Prostate gland (tissue), 2 donors: ENCODE data around the gene STMN1. TPM values are rescaled to one million over a fixed set of nuclear protein-coding genes. Genes with fewer than 3 reads are reported as not detected.

Experiments
- DNase-seq: peaks from one replicate; pipeline ENCODE4 v3.0.0-alpha.2; 2019; ENCODE audit warnings: low spot score
- H3K27ac ChIP-seq, 2 donors: fragments of 200-600 bp; sonication (generic); 2 replicates each; pipeline ENCODE4 v1.5.1; 2017 to 2019
- H3K27me3 ChIP-seq: fragments of 200-600 bp; sonication (generic); replicated peaks from 2 replicates; pipeline ENCODE4 v1.5.1; 2019; ENCODE audit not compliant: insufficient read depth
- H3K36me3 ChIP-seq, 2 donors: fragments of 200-600 bp; sonication (generic); 1 replicate in 1 of 2; 2 replicates in 1 of 2; pipeline versions ENCODE4 v1.5.1 to v1.8.1; 2017 to 2019
- H3K4me1 ChIP-seq: fragments of 200-600 bp; sonication (generic); replicated peaks from 2 replicates; pipeline ENCODE4 v1.5.1; 2019
- H3K4me3 ChIP-seq, 2 donors: fragments of 200-600 bp; sonication (generic); 2 replicates each; pipeline ENCODE4 v1.5.1; 2017 to 2019
- H3K9me3 ChIP-seq: fragments of 200-600 bp; sonication (generic); 2 replicates; pipeline ENCODE4 v1.5.1; 2017
- CTCF ChIP-seq, 4 experiments: fragments of 200-600 bp in 2 of 4; fragments of 450-650 bp in 2 of 4; sonication (generic) in 2 of 4; IDR thresholded peaks; 1 replicate in 3 of 4; 2 replicates in 1 of 4; pipeline ENCODE4 v1.5.1; 2016 to 2019; ENCODE audit warnings: antibody characterized with exemption in 4 of 4, mild to moderate bottlenecking in 2 of 4, moderate library complexity in 2 of 4
- POLR2A ChIP-seq: fragments of 450-650 bp; IDR thresholded peaks from one replicate; pipeline ENCODE4 v1.6.1; 2016; ENCODE audit warnings: antibody characterized with exemption, mild to moderate bottlenecking
- POLR2AphosphoS5 ChIP-seq: sonication (generic); formaldehyde crosslinking; IDR thresholded peaks from one replicate; pipeline ENCODE4 v1.6.1; 2017; ENCODE audit warnings: antibody characterized with exemption
- WGBS: methylation state at CpG from one replicate; pipeline ENCODE4 v1.1.5; 2018; 5-methylcytosine and 5-hydroxymethylcytosine counted together
- intact Hi-C: fragments of 100-400 bp; cut with DNase I; formaldehyde crosslinking; loops from one replicate; pipeline ENCODE4 v1.14.2; 2022
- total RNA-seq, 2 donors: library from RNA; depleted of rRNA; stranded (reverse); fragments of >200 nt; gene quantifications; one replicate each; pipeline ENCODE4 v1.1.0, GENCODE V29; 2016

STMN1 gene
- total RNA-seq, 2 donors from 2014 or later: 21.8 to 138 TPM

- Histone ChIP-seq H3K27ac (peak overlapping the region in 1 of 2 donors; percentile 36), H3K9me3 (no peaks in the 10 kb centered on the region), H3K4me1 (peaks cover 10% of the 10 kb centered on the region), H3K27me3 (no peaks in the 10 kb centered on the region), H3K36me3 (no peaks in the 10 kb centered on the region), H3K4me3 (no peak overlapping the region)
- 73% methylated on average over 6 of the region's 6 CpGs for WGBS
- no peak for DNase-seq
- intact Hi-C loops: no loop called here
- TF ChIP-seq POLR2AphosphoS5 (no peak), POLR2A (no peak), CTCF (IDR thresholded peaks at IDR 0.05) (no peak)
These were observed 36.2 kb downstream of the STMN1 start for GRCh38 chr1:25869909-25870606.

- Histone ChIP-seq H3K4me1 (no peaks in the 10 kb centered on the region), H3K27ac (peak overlapping the region in 1 of 2 donors; percentile 6), H3K4me3 (no peak overlapping the region), H3K9me3 (no peaks in the 10 kb centered on the region), H3K36me3 (no peaks in the 10 kb centered on the region), H3K27me3 (no peaks in the 10 kb centered on the region)
- 48% methylated on average over 9 of the region's 9 CpGs for WGBS
- DNase-seq: peak; percentile 66
- intact Hi-C loops: no loop called here
- TF ChIP-seq POLR2AphosphoS5 (peak; percentile 75), POLR2A (no peak)
These were observed 38.8 kb downstream of the STMN1 start for GRCh38 chr1:25867210-25867991.

- 84% methylated on average over 1 of the region's 1 CpG for WGBS
- DNase-seq: no peak
- Histone ChIP-seq H3K27ac (no peak overlapping the region), H3K36me3 (no peaks in the 10 kb centered on the region), H3K9me3 (no peaks in the 10 kb centered on the region), H3K4me3 (no peak overlapping the region), H3K4me1 (no peaks in the 10 kb centered on the region), H3K27me3 (no peaks in the 10 kb centered on the region)
- no peak for TF ChIP-seq CTCF (IDR thresholded peaks at IDR 0.05)
- no peak for TF ChIP-seq POLR2A
- no peak for TF ChIP-seq POLR2AphosphoS5
- intact Hi-C loops: no loop called here
These were observed 39.9 kb downstream of the STMN1 start for GRCh38 chr1:25866288-25866687.

- 97% methylated on average over 3 of the region's 3 CpGs for WGBS
- Histone ChIP-seq H3K27ac (no peak overlapping the region), H3K36me3 (no peaks in the 10 kb centered on the region), H3K27me3 (no peaks in the 10 kb centered on the region), H3K4me1 (no peaks in the 10 kb centered on the region), H3K9me3 (no peaks in the 10 kb centered on the region), H3K4me3 (no peak overlapping the region)
- intact Hi-C loops: no loop called here
- TF ChIP-seq POLR2A (no peak), CTCF (IDR thresholded peaks at IDR 0.05) (no peak), POLR2AphosphoS5 (no peak)
- no peak for DNase-seq
These were observed 41.8 kb downstream of the STMN1 start for GRCh38 chr1:25864434-25864833.

- 91% methylated on average over 25 of the region's 25 CpGs for WGBS
These were observed 42.5 kb downstream of the STMN1 start for GRCh38 chr1:25863486-25864262.

More at GRCh38 chr1:25863486-25864262, 42.5 kb downstream of the STMN1 start:
- intact Hi-C loops: no loop called here
- TF ChIP-seq CTCF (IDR thresholded peaks at IDR 0.05) (no peak), POLR2A (no peak), POLR2AphosphoS5 (no peak)
- Histone ChIP-seq H3K4me3 (no peak overlapping the region), H3K4me1 (peaks cover 6% of the 10 kb centered on the region), H3K36me3 (no peaks in the 10 kb centered on the region), H3K27me3 (no peaks in the 10 kb centered on the region), H3K9me3 (no peaks in the 10 kb centered on the region), H3K27ac (no peak overlapping the region)
- DNase-seq: no peak
